Tibial nerve (tissue), 3 donors: ENCODE data around the gene AP2B1.

Experiments used
- CTCF ChIP-seq, 5 experiments: fragments of 200-600 bp in 3 of 5; fragments of 450-650 bp in 2 of 5; sonication (generic) in 3 of 5; IDR thresholded peaks; one replicate each; pipeline ENCODE4 v1.5.1; 2016 to 2019; ENCODE audit warnings: antibody characterized with exemption in 5 of 5, mild to moderate bottlenecking in 3 of 5, moderate library complexity in 2 of 5
- POLR2A ChIP-seq, 2 donors: fragments of 450-650 bp; IDR thresholded peaks; one replicate each; pipeline ENCODE4 v1.6.1; 2017; ENCODE audit warnings: antibody characterized with exemption in 2 of 2, mild to moderate bottlenecking in 2 of 2, moderate library complexity in 2 of 2

- TF ChIP-seq CTCF (IDR thresholded peaks at IDR 0.05) (no peak), POLR2A (IDR thresholded peaks at IDR 0.05) (no peak)
Measured at GRCh38 chr17:35735036-35735805, 148.1 kb downstream of the AP2B1 start.
